GM21737 (cell line): Measurements from ENCODE around the gene ATP5F1E.
A peak's percentile ranks its signal among the peaks of the same experiment; 100 is the strongest.

Experiments used
- ATAC-seq: cut with Tn5 transposase; IDR thresholded peaks from one replicate; pipeline ENCODE4 v1.9.1; 2021; ENCODE audit warnings: mild to moderate bottlenecking, moderate library complexity; ENCODE audit not compliant: unreplicated experiment

ATP5F1E gene

DNA sequence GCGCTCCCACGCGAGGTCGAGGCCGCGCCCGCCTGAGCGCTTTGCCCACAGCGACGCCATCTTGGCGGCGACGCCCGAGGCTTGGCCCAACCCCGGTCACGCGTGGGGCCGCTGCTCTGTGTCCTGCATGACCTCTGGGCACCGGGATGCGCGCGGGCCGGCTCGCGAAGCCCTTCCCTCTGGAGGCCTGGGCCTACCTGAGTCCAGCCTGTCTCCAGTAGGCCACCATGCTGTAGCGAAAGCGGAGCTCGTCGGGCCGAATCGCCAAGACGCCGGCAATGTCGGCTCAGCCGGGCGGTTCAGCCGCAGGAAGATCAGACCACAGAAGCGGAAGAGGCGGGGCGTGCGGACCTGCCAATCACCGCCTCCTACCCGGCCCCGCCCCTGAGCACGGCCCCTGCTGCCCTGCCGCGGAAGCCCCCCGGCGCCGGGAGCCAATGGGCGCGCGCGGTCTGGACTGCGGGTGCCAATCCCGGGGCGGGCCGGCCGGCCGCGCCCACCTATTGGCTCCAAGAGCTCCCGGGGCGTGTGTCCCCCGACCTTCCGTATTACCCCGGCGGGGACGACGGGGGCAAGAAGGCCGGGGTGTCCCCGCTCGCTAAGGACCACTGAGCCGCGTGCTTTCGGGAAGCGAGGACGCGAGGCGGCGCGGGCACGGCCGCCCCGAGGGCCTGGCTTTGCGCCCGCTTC is at the start of gene ATP5F1E:
Gene ATP5F1E (minus strand): TSS at position 313 of the 690 bp plus-strand sequence. CDS start 84 bp downstream, at position 229.
- peak; percentile 96 for ATAC-seq

DNA sequence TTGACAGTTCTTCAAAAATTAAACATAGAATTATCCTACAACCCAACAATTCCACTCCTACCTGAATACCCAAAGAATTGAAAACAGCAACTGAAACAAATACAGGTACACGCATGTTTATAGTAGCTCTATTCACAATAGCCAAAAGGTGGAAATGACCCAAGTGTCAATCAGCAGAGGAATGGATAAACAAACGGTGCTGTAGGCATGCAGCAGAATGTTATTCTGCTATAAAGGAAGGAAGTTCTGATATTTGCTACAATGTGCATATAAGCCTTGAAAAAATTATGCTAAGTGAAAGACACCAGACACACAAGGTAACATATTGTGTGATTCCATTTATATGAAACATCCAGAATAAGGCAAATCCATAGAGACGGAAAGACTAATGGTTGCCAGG is 48.9 kb upstream of the ATP5F1E start:
- no peak for ATAC-seq

DNA sequence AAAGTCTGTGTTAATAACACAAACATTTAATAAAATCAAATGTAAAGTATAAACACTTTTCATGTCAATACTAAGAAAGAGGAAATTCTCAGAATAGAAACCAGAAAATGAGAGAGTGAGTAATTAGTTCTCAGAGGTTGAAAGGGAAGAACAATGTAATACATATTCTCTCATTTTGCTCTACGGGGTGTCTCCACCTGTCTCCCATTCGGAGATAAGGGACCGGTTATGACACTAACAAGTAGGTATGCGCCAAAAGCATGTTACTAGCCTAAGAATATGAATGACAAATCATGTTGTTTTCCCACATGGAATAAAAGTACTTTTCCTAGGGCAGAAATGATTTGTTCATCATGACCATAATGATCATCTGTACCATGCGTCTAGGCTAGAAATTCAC is 46.1 kb upstream of the ATP5F1E start:
- no peak for ATAC-seq

DNA sequence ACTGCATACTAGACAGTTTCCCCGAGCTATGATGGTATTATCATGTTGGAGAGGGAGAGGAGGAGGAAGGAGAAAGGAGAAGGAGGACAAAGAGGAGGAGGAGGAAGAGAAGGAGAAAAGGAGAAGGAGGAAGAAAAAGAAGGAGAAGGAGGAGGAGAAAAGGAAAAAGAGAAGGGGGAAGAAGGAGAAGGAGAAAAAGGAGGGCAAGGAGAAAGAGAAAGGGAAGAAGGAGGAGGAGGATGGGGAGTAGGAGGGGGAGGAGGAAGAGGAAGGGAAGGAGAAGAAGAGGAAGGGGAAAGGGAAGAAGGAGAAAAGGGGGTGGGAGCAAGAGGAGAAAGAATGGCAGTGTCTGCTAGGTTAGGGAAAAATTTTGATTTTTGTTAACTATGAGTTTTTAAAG is 45.6 kb upstream of the ATP5F1E start:
- ATAC-seq: no peak

DNA sequence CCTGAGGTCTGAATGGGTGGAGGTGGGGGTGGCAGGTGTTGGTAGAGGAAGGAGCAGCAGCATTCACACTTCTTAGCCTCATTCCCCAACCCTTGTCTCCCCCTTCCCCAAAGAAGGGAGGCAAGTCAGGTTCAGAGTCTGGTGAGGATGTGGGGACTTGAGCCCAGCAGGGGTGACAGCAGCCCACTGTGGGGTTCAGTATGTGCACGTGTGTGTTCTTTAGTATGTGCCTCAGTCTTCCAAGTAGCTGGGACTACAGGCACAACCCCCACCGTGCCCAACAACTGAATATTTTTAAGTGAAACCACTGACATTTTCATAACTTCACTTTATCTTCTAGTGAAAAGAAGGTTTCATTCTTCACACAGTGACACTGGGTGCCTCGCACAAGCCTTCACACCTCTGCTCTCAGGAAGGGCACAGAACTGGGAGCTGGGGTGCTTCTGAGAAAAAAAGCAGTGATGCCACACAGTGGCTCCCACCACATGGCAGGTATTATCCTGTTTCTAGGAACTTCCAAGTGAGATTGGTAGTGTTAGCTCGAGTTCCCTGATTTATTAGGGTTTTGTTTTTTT is 43.9 kb upstream of the ATP5F1E start:
- ATAC-seq: no peak

DNA sequence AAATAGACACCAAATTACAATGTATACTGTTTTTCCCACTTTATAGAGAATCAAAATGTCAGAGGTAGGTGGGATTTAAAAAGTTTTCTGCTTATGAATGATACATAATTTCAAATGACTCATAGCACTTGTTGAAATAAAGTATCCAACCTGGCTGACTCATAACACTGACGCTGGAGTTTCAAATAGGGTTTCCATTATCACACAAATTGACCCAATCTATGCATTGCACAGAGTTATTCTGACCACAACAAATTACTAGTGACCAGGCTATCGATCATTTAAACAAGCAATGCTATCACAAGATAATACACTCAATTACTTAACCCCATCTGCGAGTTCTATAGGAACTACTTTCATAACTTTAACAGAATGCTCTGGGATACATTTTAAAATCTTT is 42.3 kb upstream of the ATP5F1E start:
- no peak for ATAC-seq

DNA sequence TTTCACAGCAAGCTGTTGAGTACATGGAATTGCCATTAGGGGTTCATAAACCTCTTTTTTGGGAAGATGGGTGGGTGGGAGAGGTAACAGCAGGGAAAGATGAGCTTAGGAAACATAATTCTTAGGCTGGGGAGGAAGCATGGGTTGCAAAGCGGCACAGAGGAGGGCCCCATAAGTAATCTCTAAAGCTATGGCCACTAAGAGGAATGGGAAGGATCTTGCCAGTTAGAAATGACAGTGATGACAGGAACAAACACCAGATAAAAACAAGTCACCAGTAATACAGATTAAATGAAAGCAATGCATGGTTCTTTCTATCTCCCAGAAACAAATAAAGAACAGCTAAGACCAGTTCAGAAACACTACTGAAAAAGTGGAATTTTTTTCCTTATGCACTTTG is 41.4 kb upstream of the ATP5F1E start:
- no peak for ATAC-seq

DNA sequence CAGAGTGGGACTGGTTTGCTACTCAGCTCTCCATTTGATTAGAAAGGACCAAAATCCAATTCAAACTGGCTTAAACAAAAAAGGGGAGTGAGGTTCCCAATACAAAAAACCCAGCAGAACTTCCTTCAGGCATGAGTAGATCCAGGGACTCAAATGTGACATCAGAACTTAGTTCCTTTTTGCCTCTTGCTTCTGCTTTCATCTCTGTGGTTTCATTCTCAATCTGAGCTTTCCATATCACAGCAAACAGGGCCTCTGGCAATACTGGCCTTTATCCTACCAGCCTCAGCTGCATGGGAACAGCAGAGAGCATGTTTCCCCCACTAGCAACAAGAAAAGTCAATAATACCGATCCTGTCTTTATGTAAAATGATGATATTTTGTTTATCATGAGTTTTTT is 39.1 kb upstream of the ATP5F1E start:
- no peak for ATAC-seq

DNA sequence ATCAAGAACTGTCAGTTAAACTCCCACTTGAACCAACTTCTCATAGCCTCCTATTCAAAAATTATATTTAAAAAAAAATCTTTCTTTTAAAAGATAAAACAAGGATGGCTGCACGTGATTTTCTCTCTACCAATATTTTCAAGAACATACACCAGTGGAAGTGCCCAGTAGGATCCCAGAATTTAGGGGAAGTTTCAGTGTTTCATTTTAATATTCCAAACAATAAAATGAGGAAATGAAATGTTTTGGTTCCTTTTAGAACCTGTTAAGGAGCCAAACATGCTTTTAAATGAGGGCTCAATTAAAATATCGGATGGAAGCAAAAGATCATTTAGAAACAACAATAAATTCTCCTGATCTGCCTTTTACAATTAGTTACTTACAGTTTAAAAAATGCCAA is 36.9 kb upstream of the ATP5F1E start:
- no peak for ATAC-seq

DNA sequence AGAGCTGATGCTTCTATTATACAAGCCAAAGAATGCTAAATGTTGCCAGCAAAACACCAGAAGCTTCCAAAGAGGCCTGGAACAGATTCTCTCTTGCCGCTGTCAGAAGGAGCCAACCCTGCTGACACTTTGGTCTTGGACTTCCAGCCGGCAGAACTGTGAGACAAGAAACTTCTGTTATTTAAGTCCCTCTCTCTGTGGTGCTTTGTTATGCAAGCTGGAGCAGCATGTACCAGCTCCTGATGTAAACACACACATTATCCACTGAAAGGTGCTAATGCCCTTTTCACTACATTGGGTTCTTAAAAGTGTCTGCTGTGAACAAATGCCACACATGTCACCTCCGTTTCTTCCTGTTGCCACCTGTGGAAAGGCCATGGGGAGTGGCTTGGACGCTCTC is 36.4 kb upstream of the ATP5F1E start:
- ATAC-seq: no peak

DNA sequence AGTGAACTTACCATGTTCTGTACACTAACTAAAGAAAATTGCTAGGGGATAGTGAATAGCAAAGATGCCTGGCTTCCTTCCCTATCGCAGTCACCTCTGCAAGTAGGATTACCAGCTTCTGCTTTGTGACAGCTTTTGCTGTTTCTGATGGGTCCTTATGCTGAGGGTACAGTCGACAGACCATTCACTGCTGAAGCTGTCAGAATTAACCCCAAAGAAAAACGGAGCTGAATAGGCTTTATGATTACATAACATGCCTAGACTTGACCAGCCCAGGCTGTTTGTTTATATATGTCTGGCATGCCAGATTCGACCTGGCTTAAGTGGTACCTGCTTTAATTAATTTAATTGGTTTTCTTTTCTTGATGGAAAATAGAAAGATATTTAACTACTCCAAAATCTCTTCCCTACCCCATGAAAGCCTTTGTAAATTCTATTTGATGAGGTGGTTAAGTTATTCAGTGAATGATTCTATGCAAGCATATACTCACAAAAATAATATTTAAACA is 32.1 kb upstream of the ATP5F1E start:
- ATAC-seq: no peak

DNA sequence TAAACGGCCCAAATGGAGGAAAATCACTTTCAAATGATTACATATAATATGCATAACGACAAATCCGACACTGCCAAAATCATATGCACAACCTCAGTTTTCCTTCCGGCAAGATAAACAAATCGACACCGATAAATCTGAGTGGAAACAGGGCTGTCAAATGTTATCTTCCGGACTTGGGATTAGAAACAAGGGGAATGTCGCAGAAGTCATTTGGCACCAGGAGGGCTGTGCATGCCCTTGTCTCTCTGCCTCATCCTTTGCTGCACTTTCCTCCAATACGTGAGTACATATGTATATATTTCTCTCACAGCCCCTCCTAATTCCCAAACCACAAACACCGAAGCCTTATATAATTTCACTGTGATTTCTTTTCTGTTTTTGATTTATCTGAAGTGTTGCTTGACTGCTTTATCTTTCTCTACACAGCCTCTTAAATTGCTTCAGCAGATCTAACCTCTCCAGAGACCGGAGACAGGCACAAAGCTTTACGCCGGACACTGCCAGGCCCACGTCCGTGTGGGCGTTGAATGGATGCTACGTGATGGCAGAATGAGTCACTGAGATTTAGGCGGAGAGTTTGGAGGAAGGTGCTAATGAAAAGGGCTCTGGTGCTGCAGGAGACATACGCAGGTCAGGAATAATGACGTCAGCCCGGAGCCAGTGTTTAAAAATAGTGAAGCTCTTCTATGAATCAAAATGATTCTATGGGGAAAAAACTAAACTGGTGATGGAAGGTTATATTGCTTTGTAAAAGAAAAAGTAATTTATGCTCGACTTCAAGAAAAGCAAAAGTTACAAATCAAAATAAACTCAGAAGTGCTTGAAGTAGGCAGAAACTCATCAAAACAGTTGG is 31.5 kb upstream of the ATP5F1E start:
- no peak for ATAC-seq

DNA sequence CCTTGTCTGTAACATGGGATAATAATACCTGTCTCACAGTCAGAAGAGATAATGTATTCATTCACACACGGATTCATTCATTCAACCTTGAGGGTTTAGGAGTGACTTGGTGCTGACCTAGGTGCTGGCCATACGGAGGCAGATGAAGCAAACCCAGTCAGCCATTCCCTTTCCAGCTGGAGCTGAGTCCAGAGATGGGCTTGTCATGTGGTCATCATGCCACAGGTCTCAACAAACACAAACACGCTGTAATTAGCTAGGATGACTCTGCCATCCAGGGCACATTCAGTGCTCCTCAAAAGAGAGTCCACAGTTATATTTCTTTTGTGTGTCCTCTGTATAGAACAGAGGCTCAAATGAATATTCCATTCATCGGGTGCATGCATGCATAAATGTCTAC is 29.9 kb upstream of the ATP5F1E start:
- ATAC-seq: no peak

DNA sequence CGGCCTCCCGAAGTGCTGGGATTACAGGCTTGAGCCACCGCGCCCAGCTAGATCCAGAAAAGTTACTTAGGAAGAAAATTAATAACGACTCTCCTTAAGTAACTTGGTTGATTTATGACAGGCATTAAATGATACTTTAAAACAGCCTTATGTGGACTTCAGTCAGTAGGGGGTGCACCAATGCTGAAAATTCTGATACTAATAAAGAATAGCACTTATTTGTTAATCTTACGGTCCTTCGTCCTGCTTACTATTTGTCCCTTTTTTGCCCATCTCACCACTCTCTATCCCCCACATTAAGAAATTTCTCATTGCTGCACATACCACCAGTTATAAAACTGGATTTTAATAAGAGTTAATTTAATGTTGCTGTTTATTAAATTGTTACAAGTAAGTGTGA is 23.2 kb upstream of the ATP5F1E start:
- no peak for ATAC-seq

DNA sequence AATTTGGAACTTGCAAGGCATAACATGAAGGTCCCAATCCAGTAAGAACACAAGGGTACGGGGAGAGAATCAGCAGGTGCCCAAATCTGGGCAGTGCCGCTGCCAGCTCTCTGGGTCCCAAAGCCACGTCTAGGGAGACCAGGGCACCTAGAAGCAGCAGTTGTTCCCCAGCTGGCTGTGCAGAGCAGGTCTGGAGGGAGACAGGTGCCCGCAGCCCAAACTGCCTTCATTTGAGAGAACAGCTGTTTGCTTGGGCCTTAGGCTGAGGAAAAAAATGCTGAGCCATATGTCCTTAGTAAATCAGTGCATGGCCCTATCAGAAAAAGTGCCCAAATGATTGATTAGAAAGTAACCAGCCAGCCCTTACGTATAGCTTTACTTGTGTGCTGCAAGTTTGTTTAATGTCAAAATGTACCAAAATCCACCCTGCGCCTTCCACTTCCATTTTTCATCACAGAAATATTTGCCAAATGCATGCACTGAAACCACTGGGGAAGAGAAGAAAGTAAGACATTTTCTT is 19.6 kb upstream of the ATP5F1E start:
- no peak for ATAC-seq

DNA sequence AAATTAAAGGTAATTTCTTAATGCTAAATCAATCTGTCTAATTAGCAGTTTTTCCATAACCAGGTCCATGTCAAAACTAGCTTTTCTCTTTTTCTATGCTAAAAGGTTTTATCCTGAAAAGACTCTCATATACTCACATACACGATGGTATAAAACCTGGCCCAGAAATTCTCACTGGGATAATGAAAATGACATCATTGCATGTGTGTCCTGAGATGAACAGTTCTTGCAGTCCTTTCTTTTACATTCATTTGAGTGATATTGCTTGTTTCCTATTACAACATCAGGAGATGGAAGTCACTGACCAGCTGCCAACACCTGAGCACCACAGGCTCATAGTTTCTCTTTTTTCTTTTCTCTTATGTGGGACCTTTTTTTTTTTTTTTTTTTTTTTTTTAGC is 18.3 kb upstream of the ATP5F1E start:
- no peak for ATAC-seq

DNA sequence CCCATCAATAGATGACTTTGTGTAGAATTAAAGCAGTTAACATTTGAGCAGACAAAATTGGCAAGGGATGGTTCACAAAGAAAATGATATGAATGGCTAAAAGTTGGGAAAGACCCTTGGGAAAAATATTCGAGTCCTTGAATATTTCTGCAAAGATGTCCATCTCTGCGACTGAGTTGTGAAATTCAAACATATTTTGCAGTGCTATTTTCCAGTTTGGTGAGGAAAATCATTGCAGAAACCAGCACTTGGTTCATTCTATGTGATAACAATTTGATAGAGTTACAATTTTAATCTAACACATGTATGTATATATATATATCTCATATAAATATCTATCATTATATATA is 16.5 kb upstream of the ATP5F1E start:
- no peak for ATAC-seq

DNA sequence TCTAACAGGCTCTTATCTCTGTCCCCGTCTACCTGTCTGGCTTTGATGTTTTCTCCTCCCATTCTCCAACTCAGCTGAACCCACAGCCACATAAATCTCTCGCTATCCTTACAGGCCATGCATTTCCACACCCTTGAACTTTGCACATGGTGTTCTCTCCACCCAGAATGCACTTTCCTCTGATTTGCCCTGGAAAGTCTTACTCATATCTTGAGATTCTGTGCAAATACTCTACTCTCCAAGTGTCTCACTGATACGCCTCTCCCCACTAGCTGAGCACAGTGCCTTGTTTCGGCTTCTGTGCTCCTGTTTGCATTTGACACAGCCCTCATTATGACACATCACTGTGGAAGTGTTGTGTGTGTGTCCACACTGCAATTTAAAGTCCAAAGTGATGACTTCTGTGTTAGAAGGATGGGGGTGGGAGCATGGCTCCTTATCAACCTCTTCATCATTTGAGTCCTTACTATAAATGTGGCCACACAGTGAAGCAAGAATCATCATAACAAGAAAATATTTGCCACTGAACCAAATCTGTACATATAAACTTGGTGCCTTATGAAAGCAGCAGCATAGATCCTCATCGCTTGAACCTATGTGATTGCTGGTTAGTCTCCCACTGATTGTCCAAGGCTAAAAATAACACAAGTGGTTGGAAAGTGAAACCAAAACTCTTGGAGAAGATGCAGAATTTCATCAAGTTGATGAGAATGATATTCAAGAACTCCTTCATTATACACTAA is 16.0 kb upstream of the ATP5F1E start:
- ATAC-seq: no peak

DNA sequence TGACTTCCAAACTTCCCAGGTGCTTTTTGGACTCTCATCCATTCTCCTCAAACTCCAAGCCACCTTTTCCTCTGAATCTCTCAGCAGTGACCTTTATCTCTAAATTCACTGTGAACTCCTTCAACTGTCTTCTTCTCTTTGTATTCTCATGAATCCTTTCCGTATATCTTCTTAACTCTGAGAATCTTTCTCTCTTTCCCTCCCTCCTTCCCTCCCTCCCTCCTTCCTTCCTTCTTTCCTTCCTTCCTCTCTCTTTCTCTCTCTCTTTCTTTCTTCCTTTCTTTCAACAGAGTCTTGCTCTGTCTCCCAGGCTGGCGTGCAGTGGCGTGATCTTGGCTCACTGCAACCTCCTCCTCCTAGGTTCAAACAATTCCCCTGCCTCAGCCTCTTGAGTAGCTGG is 14.7 kb upstream of the ATP5F1E start:
- no peak for ATAC-seq

DNA sequence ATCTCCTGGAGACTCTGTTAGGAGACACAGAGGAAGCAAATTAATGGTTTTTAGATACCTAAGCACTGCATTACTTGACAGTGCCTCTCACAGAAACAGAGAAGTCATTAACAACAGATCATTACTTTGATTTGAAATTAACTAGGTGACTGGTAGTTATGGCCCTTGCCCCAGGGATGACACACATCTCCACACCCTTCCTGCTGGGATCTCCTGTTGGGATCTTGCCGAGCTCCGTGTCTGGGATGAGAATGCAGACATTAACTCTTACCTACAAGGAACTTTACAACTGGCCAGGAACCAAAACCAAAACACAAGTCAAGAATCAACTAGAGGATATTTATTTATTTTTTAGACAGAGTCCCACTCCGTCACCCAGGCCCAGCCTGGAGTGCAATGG is 12.7 kb upstream of the ATP5F1E start:
- no peak for ATAC-seq

DNA sequence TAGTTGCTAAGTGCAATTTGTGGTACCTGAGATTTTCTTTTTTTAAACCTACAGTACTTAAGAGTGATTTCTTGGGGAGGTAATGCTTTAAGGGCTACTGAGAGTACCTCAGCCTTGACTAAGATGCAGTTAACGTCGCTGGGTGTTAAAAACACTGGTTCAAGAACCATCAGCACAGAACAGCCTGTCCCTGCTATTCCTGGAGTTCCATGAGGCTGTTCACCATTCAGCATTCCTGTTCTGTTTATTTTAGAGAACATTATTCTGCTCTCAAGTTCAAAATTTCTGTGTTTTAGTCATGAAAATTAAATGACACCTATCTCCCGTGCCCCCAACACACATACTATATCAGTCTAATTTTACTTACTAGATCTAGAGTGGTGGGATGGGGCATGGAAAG is 12.2 kb upstream of the ATP5F1E start:
- ATAC-seq: no peak
